NCI-H187 (cell line): ENCODE measurements around the gene EMID1.

Experiments
- DNase-seq, 2 experiments: peaks; one replicate each; lab custom pipeline; 2025; lab: John Stamatoyannopoulos, UW

EMID1 gene

DNA sequence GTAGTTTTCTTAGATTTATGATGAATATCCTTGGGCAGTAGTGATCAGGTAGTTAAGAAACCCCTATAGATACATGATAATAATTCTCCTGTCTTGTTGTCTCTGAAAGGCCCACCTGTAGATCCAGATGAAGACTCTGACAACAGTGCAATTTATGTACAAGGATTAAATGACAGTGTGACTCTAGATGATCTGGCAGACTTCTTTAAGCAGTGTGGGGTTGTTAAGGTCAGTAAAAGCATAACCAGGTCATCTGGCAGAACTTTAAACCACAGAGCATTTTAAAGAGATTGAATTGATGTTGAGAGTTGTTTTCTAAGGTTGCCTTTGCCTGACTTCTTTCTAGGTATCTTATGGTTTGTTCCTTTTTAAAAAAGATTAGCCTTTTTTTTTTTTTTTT lies 86.7 kb downstream of the EMID1 start:
- DNase-seq, result no peak

DNA sequence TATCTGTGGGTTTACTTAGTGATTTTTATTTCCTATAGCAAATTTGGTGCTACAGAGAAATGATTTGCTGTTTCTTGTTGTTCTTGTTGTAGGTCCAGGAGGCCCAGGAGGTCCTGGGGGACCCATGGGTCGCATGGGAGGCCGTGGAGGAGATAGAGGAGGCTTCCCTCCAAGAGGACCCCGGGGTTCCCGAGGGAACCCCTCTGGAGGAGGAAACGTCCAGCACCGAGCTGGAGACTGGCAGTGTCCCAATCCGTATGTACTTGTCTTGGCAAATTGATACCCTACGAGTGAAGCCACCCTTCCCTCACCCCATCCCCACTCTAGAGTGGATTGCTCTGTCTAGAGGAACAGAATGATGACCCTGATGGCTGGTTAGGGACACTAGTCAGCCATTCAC lies 92.9 kb downstream of the EMID1 start:
- no peak for DNase-seq

DNA sequence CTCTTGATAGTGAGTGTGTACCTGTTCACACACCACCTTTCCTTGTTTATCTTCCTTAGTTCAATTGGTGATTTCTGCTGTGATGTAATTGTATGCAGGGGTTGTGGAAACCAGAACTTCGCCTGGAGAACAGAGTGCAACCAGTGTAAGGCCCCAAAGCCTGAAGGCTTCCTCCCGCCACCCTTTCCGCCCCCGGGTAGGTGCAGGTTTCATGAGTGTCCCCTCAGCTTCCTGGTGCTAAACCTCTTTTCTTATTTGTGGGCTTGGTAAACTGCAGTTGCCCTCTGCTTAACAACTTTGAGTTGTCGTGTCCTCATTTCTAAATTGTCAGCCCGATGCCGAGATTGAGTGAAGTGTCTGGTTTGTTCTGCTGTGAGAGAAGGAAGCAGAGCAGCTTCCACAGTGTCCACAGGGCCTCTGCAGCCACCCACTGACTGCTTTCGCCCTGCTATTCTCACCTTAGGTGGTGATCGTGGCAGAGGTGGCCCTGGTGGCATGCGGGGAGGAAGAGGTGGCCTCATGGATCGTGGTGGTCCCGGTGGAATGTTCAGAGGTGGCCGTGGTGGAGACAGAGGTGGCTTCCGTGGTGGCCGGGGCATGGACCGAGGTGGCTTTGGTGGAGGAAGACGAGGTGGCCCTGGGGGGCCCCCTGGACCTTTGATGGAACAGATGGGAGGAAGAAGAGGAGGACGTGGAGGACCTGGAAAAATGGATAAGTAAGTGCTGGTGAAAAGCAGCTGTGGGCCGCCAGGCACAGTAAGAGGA lies 93.6 kb downstream of the EMID1 start:
- no peak for DNase-seq

DNA sequence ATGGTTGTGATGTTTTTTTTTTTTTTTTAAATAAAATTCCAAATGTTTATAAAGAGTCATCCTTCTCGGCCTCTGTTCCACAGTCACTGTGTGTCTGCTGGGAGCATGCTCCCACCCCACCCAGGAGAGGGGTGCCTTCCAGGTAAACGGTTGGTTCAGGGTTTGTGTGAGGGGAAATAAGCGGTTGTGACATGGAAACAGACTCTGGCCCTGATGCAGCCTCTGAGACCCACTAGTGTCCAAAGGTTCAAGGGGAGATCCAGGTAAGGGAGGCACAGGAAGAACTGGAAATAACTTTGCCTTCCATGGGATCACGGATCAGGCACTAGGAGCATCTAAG lies 94.7 kb downstream of the EMID1 start:
- DNase-seq, result no peak

DNA sequence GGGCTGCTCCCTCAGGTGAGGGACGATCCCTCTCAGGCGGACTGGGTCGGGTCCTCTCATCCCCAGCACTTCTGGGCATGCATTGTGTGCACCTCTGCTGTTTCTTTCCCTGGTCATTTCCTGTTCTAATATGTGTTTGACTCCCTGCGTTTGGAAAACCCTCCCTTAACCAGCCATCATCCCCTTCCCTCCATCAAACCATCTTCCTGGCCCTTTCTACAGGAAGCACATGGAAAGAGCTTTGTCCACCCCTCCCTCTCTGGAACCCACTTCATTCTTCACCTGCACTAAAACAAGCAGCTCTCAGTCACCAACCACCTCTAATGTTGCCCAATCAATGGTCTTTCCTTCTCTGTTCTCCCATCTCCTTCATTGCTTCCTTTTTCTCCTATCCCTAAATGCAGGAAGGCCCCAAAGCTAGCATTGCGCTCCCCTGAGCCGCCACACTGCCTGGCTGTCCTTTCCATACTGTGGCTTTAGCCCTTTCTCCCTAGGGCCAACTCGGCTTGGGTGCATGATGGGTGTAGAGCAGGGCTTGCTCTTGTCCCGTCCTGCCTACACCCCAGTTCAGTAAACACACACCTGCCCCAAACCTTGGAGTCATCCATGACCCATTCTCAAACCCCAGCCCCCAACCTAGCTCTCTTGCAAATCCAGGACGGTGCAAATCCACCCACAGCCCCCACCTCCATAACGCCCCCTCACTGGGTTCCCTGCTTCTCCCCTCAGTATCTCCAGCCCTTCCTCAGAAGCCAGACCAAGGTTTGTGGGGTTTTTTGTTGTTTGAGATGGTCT lies 95.3 kb downstream of the EMID1 start:
- DNase-seq, result no peak

DNA sequence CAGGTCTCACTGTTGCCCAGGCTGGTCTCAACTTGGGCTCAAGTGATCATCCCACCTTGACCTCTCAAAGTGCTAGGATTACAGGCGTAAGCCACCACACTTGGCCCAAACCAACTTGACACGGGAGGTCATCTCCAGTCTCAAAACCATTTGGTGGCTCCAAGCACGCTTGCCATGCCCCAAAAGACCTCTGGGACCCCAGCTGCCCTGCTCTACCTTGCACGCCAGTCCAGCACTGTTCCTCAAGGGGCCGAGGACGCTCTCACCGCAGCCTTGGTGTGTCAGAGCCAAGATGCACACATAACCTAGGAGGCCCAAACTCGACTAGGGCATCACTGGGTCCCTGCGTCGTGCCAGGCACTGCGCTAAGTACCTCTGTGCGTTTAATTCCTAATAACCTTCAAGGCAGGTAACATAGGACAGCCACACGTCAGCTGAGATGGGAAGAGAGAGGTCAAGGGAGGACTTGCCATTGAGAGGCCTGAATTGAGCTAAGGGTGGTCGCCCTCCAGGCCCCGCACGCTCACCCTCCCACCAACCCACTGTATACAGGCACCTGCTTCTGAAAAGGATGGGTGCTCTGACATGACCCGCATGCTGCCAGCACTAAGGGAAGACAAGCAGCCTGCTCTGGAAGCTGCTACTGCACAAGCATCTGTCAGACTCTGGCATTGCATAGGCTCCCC lies 96.2 kb downstream of the EMID1 start:
- DNase-seq, result no peak

DNA sequence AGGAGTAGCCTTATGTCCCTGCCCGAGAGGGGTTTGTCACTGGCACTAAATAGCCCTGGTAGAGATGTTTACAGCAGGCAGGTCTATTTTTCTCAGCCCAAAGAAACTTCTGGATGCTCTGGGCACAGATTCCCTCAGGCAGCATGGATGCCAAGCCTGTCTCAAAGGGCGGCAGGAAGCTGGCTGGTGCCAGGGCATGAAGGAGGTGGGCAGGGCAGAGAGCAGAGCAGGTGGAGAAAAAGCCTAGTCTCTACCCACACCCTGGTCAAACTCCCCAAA lies 96.6 kb downstream of the EMID1 start:
- no peak for DNase-seq

DNA sequence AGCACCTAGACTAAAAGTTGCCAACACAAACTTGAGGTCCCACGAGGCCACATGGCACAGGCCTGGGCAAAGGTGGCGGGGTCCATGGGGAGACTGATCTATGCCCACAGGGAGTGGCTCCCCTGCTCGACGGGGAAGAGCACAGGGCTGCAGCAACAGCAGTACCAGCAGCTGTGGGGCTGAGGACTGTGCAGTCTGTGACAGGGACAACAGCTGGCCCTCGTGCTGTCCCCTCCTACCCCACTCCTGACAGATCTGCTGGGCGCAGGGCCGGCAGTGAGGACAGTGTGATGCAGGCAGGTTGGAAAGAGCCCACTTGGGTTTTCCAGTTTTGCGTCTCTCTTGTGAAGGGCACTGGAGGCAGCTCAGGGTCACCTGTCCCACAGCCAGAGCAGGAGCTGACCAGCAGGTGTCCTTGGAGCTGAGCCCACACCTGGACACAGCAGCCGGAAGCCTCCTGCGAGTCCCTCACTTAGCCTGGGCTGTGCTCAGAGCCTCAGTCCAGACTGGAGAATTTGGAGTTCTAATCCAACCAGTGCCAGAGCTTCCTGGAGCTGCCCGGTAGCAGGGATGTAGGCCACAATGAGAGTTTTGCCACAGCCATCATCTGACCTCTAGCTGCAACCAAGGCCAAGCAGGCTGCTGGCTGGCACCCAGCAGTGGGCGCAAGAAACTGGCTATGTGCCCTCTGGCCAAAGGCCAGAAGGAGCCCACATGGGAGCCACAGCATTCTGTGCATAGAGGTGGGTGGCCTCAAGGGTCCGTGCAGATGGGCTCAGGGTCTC lies 97.2 kb downstream of the EMID1 start:
- DNase-seq, result no peak

DNA sequence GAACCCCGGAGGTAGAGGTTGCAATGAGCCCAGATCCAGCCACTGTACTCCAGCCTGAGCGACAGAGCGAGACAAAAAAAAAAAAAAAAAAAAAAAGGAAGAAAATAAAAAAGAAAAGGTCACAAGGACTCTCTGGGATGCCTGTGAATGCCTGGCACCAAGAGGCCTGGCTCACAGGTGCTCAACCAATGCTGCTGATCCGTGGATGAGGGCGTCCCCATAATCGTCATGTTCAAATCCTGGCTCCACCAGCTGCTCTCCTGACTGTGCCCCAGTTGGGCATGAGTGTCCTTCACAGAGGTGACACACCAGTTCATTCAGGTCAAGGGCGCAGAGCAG lies 100.1 kb downstream of the EMID1 start:
- no peak for DNase-seq

DNA sequence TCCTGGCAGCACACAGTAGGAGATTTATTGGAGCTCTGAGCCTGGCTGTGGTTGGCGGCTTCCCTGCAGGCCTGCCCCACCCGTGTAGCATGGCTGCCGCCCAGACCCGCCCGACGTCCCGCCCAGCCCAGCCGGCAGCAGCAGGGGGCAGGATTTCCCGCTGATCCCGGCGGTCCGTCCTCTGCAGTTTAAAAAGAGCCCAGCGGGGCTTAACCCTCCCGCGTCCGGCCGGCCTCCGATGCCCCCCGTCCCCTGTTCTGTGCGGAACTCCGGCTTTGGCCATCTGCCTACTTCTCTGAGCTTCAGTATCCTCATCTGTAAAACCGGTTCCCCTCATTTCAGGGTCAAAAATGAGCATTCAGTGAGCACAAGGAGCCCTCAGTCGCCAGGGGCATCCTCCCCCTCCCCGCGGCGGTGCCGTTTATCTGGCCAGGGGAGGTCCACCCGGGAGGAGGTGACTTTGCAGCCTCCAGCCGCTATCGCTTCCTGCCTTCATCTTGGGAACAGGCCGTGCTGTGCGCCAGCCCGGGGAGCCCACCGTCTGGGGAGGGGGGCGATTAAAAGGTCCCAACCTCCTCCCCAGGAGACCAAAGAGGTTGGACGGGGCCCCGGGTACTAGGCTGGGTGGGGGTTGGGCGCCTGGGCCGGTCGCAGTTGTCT lies 100.6 kb downstream of the EMID1 start, which contains the start of gene GAS2L1:
Gene GAS2L1, plus strand, starts transcription at position 476 of the 660 bp plus-strand sequence. CDS start 1,456 bp downstream, outside the sequence.
- peak; percentile 26 to 35 for DNase-seq

DNA sequence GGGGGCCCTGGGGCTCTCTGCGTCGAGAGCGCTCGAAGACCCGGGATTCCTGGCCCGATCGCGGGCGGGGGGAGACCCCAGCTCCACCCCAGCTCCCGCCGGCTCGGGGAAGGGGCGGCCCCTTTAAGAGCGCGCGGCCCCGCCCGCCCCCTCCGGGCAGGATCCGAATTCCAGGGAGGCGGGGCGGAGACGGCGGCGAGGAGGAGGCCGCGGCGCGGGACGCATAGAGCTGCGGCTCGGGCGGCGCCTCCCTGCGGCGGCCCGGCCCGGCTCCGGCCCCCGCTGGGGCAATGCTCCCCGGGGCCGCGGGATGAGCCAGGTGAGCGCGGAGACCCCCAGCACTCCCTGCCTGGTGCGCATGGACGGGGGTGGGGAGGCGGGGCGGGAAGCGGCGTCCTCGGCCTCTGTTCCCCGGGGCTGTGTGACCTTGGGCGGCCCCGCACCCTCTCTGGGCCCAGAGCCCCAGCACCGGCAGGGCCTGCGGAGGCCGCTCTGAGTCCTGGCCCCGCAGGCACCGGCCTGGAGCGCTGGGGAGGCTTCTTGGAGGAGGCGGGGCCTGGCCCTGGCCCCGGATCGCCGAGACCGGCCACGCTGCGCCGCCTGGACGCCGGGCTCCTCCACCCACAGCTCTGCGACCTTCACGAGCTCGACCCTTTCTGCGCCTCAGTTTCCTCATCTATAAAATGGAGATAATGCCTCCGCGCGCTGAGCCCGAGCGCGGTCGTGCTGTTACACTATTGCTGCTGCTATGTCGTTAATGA lies 101.3 kb downstream of the EMID1 start:
- no peak for DNase-seq

DNA sequence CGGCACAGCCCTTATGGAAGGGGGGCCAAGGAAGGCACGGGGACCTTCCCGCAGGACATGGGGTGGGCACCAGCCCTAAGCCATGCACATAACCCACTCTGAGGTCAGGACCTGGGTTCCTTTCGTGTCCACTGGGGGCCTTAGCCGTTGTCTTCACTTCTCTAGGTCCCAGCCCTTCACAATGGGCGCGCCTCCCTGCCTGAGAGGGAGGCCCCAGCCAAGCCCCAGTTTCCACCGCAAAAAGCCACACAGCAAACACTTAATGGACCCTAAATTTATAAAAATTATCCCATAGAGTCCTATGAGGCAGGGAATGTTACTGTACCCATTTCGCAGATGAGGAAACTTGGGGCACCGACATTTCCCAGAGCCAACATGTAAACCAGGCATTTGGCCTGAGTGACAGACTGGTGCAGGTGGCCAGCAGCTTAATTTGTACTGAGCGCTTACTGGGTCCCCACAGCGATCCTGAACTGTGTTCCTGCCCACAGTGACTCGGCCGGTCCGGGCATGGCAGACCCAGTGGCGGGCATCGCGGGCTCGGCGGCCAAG lies 102.0 kb downstream of the EMID1 start:
- no peak for DNase-seq

DNA sequence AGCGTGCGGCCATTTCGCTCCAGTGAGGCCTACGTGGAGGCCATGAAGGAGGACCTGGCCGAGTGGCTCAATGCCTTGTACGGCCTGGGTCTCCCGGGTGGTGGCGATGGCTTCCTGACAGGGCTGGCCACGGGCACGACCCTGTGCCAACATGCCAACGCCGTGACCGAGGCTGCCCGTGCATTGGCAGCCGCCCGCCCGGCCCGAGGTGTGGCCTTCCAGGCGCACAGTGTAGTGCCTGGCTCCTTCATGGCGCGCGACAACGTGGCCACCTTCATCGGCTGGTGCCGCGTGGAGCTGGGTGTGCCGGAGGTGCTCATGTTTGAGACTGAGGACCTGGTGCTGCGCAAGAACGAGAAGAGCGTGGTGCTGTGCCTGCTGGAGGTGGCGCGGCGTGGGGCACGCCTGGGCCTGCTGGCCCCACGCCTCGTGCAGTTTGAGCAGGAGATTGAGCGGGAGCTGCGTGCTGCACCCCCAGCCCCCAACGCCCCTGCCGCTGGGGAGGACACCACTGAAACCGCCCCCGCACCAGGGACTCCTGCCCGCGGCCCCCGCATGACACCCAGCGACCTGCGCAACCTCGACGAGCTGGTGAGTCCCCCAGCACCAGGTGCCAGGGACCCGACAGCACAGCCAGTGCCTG lies 102.6 kb downstream of the EMID1 start:
- no peak for DNase-seq

DNA sequence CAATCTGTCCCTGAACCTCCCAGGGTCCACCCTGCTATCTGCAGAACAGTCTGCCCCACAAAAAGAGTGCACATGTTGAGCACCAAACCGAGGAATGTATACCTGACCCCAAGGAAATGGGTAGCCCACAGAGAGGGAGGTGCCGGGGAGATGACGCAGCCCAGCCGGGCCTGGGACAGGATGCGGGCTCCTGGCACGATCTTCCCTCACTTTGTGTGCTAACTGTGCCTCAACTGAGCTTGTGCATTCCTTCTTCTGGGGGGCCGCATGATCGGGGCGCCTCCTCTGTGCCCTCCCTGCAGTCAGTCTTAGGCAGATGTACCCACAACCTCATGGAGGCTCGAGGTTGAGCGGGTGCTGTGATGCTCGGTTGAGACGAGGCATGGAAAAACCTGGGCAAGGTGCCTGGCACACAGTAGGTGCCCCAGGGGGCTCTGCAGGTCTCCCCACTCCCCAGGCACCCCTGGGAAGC lies 103.1 kb downstream of the EMID1 start:
- DNase-seq, result no peak
